GM03348 (cell line): Measurements from ENCODE around the gene APEH.
A peak's percentile ranks its signal among the peaks of the same experiment; 100 is the strongest.

Source experiments
- DNase-seq: peaks from one replicate; pipeline ENCODE4 v3.0.0; 2012; ENCODE audit warnings: low spot score

The APEH gene

GRCh38 chr3:49673715-49674496, at the start of gene APEH:
TSS of gene APEH (plus strand) at chr3:49674351. CDS start at chr3:49674402, 51 bp downstream.
- DNase-seq, result peak; percentile 99

GRCh38 chr3:49625071-49625470, 49.1 kb upstream of the APEH start:
- DNase-seq, result no peak

GRCh38 chr3:49626101-49626581, 48.0 kb upstream of the APEH start:
- DNase-seq, result peak; percentile 34

DNA sequence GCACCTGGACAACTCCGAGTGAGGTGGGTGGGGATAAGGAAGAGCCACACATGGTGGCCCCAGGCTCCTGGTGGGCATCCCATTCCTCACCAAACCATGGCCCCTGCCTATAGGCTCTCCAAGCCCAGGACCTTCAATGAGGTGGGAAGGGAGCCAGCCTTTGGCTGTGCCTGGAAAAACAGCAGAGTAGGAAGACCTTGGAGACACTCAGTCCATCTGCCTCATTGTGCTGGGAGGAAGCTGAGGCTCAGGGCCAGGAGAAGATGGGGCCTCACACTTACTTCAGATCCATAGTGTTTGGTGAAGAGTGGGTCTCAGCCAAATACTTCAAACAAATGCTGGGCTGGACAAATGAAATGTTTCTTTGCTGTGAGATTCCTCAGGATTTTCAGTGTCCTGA, 47.4 kb upstream of the APEH start:
- DNase-seq, result no peak

- no peak for DNase-seq
These were observed 46.5 kb upstream of the APEH start for GRCh38 chr3:49627634-49628033.

GRCh38 chr3:49628249-49628648, 45.9 kb upstream of the APEH start:
- DNase-seq, result no peak

DNA sequence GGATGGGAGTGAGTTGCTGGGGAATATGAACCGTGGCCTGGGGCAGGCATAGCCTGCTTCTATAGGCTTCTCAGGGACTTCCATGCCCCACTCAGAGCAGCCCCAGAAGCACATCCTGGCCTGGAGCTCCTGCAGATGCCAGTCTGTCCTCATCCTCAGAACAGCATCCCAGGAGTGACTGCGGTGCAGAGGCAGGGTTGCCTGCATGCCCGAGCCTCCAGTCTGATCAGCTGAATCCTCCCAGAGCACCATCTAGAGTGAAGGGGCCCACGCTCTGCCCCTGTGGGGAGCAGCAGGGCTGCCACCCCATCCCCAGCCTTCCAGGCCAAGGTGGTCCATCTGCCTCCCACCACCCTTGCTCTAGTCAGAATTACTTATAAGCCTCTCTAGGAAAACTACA, 44.7 kb upstream of the APEH start:
- DNase-seq, result no peak

DNA sequence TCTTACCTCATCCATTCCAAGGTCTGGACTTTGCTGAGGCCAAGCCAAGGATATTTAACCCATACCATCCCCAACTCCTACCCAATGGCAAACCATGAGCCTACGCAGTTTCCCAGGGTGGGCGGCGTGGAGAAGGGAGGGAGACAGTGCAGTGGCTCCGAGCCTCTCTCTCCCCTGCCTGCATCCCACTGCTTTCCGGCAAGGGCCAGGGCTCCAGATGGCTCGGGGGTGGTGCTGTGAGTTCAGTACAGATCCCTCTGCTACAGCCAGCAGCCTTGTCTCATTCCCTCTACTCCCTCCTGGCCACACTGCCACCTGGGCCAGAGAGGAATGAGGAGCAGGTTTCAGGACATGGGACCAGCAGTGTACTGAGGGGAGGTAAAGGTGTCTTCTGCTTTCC, 44.3 kb upstream of the APEH start:
- no peak for DNase-seq

DNA sequence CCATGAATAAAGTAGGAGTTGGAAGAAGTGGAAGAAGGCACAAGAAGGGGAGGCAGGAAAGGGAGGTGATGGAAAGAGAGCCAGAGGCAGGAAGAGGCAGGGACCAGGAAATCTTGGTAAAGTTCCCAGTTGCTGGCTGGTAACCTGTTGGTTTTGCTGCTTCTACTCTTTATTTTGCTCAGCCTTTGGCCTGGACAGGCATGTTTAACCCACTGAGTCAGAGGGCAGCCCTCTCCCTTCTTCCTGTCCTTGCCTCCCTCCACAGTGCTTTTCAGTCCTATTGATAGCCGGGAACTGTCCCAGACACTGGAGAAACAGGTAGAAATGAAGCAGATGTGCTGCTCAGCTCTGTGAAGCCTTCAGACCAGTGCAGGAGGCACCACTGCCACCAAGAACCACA, 43.4 kb upstream of the APEH start:
- DNase-seq, result no peak

- no peak for DNase-seq
These were observed 39.4 kb upstream of the APEH start for GRCh38 chr3:49634736-49635135.

DNA sequence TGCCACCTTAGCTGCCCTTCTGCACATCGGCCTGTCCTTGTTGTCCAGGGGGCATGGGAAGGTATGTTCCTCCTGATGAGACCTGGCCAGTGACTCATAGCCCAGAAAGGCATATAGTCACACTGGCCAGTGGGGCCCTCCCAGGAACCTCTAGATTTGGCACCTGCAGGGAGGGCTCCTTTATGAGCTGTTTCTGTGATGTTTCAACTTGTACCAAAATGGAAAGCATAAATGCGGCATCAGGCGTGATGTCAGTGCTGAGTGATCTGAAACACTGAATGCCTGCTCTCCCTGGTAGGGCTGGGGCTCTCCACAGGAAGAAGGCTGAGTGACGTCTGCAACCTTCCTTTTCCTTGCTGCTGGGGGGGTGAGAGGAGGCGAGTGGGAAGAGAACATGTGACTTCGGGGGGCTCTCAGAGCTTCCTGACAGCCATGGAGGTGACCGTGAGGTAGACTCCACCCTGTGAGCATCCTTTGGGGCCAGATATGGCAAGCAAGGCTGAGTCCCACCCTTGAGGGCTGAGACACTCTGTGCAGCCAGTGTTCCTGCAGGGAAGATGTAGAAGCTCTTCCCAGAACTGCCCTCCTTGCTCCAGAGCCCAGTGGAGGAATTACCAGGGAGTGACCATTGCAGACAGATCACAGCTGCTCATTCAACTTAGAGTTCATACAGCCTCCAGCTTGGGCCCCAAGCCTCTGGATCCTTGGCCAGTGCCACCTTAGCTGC, 37.1 kb upstream of the APEH start:
- no peak for DNase-seq

- peak; percentile 61 for DNase-seq
These were observed 35.7 kb upstream of the APEH start for GRCh38 chr3:49638445-49638844.

GRCh38 chr3:49639551-49639950, 34.6 kb upstream of the APEH start:
- DNase-seq, result no peak

DNA sequence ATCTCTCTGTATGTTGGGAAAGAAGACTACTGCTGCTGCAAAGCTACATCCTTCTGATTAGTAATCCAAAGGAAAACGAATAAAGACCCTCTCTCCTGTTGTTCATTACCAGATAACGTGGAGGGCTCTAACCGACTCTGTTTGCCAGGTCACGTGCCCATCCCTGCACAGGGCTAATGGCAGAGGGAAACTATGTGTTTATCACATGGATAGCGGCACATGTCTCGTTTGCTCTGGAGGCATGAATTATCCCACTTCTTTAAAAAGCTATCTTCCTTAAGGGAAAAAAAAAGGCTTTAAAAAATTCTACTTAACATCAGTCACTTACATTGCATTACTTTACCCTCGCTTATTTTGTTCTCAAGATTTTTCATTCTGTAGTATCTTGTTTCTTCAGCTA, 32.9 kb upstream of the APEH start:
- DNase-seq, result no peak

GRCh38 chr3:49641921-49642707, 32.0 kb upstream of the APEH start:
- no peak for DNase-seq

DNA sequence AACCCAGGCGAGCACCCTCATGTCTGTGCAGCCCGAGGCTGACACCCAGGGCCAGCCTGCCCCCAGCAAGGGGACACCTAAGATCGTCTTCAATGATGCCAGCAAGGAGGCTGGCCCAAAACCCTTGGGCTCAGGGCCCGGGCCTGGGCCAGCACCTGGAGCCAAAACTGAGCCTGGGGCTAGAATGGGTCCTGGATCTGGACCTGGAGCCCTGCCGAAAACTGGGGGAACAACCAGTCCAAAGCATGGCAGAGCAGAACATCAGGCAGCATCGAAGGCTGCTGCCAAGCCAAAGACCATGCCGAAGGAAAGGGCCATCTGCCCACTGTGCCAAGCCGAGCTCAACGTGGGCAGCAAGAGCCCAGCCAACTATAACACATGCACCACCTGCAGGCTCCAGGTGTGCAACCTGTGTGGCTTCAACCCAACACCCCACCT, 31.4 kb upstream of the APEH start:
- no peak for DNase-seq

DNA sequence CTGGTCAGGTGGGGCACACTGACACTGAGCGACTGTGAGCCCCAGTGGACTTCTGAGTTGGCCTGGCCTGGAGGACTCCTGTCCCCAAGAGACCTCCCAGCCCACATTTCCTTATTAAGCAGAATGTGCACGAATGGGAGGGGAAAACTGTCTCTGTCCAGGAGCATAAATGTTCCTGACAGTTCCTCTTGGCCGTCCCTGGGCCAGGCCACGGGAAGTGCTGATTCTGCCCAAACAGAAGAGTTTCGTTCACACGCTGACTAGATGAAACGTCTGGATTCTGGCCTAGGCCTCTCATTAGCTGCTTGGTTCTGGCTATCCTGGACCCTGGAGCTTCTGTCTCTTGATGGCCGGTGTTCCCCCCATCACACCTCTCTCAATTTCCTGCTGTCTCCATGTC, 29.5 kb upstream of the APEH start:
- DNase-seq, result no peak

- DNase-seq, result no peak
These were observed 27.9 kb upstream of the APEH start for GRCh38 chr3:49646236-49646635.

DNA sequence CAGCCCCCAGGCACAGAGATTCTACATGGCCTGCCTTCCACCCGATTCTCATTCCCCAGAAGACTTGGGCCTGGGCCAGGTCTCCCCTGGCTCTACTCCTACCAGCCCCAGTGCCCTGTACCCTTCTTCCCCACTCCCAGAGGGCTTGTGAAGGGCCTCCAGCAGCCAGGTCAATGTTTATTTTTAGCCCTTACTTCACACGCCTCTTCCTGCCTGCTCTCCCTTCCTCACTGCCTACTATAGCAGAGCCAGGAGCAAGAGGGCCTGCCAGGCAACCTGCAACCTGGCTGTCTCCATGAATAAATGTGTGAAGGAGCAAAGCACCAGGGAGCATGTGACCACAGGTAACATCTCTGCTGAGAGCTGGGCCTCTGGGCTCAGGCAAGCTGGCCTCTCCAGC, 26.4 kb upstream of the APEH start:
- no peak for DNase-seq

DNA sequence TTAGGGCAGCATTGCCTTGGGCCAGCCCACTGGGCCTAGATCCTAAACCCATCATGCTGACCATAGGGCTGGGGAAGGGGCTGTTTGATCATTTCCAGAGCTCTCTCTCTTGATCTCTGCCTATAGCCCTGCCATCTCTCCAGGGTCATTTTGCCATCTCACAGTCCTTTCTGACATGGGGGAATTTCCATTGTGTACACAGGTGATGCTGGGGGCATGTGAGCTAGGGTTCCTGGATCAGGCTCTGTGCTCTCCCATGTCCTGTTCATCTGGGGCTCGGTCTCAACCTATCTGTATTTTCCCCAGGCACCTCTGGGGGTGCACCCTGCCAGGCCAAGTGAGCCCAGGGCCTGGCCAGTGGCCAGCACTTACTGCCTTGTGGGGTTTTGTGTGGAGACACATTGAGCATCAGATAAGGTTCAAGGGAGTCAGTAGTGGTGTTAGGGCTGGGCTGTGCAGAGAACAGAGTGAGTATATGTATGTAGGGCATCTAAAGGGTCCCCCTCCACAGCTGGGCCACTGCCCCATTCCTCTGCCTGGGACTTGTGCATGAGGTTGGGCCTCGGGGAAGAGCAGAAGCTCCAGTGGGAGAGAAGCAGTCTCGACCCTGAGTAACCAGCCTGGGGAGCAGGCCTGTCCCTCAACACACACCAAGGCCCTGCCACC, 25.7 kb upstream of the APEH start:
- DNase-seq, result no peak

GRCh38 chr3:49649576-49649975, 24.6 kb upstream of the APEH start:
- DNase-seq, result no peak

DNA sequence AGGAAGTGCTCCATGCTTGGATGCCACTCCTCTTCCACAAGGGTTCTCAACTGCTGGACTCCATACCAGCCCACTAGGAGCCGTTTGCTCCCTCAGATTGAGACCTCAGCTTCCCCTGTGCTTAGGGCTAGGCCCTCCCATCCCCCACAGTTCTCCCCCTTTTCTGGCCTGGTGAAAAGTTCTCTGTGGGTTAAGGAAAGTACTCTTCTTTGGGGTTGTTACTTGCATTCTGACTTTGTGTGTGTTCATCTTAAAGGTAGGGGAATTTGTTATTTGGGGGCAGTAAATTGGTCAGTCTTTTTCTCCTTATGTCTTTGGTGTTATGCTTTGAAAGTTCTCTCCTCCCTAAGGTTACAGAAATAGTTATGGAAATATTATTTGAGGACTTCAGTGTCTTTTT, 24.0 kb upstream of the APEH start:
- DNase-seq, result no peak
